ENCODE measurements around the gene WNT7B. TPM values are rescaled to one million over a fixed set of nuclear protein-coding genes. Genes with fewer than 3 reads are reported as not detected.

WNT7B gene
- total and polyA plus RNA-seq, 2 of the 8 experiments (the other 6 are each of a cell fraction or from before 2014, with no cell fraction given): 0.14 to 0.24 TPM

DNA sequence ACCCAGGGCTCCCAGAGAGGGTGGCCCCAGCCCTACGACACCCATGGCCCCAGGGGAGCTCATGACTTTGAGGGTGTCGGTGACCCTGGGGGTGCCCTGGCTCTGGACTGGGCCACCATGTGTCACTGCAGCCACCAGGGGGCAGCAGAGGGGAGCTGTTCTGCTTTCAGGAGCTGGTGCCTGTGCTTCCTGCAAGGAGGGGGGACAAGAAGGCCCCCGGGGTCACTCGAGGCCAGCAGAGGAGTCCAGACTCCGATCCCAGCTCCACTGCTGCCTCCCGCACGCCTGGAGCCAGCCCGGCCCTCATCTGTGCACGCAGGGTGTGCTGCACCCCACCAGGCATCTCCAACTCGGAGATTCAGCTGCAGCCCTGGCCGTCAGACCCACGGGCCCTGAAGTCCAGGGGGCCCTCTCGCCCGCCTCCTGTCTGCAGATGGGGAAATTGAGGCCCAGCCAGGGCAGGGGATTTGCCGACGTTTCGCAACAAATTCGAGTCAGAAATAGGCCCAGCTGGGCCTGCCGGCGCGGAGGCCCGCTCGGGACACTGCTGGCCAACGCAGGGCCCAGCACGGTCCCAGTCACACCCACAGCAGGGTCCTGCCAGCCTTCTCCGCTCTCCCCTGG is 29.5 kb upstream of the WNT7B start:
- H3K4me1 ChIP-seq (replicated peaks in 1 of 4; ENCODE audit: control insufficient read depth in 3 of 4, insufficient read depth in 4 of 4, low read length in 3 of 4): no peaks in the 10 kb centered on the region; a peak in 1 of 7 replicates
- no peak overlapping the region for H2BK15ac ChIP-seq (ENCODE audit: low read length)
- peak overlapping the region; percentile 75; the same call in 1 of the 2 replicates for H4K8ac ChIP-seq (ENCODE audit: extremely low read depth, insufficient read depth, low read length)
- H3K79me2 ChIP-seq (ENCODE audit: control insufficient read depth in 1 of 2, insufficient read depth in 2 of 2, low read length in 2 of 2): no peaks in the 10 kb centered on the region
- peak overlapping the region; percentile 69 for H3K56ac ChIP-seq (replicated peaks; ENCODE audit: insufficient read length, low read depth, low read length)
- H3K4me2 ChIP-seq (ENCODE audit: insufficient read depth in 1 of 2, low read depth in 2 of 2, low read length in 2 of 2): no peak overlapping the region
- FAIRE-seq (no peak), DNase-seq (ENCODE audit: low read depth in 1 of 2, low spot score in 2 of 2) (peak; percentile 56 to 98)
- H3K18ac ChIP-seq (ENCODE audit: extremely low read depth, low read length): peak overlapping the region; percentile 51
- 65% methylated on average over 22 of the region's 26 CpGs; no CpG with 5 or more reads in 1 of the 2 experiments for WGBS, 2 experiments (ENCODE audit: extremely low coverage in 1 of 2, insufficient coverage in 1 of 2, insufficient read length in 1 of 2, insufficient replicate concordance in 2 of 2, low coverage in 1 of 2, low lambda C conversion rate in 2 of 2, missing lambda C conversion rate in 1 of 2)
- H3K4ac ChIP-seq (replicated peaks; ENCODE audit: insufficient read length, low read depth, low read length): no peak overlapping the region
- no peak overlapping the region for H2BK120ac ChIP-seq (replicated peaks; ENCODE audit: low read depth, low read length)
- CTCF ChIA-PET (ENCODE audit: partially characterized antibody): interaction anchor here (0.6 to 5.8 kb wide), 52 partner anchors 10 to 475 kb away, joined by 3 to 147 read pairs (median 5); no protein-coding TSS in a partner anchor
- no peak overlapping the region for H3K23ac ChIP-seq (ENCODE audit: insufficient read length)
- H3K79me1 ChIP-seq (ENCODE audit: low read depth, low read length): no peaks in the 10 kb centered on the region
- H3K27ac ChIP-seq (ENCODE audit: low read depth, low read length): no peak overlapping the region
- no peak overlapping the region for H3K4me3 ChIP-seq (ENCODE audit: extremely low read depth in 1 of 4, insufficient read depth in 2 of 4, low read depth in 3 of 4, low read length in 4 of 4)
- H3K23me2 ChIP-seq (ENCODE audit: low read depth, low read length): no peaks in the 10 kb centered on the region
- H3K36me3 ChIP-seq (ENCODE audit: control insufficient read depth in 2 of 4, insufficient read depth in 4 of 4, low read length in 3 of 4): no peaks in the 10 kb centered on the region
- no peaks in the 10 kb centered on the region; a peak in 1 of 4 replicates for H3K9me3 ChIP-seq (ENCODE audit: insufficient read depth in 2 of 2, low read depth in 1 of 2, low read length in 1 of 2)
- no peak overlapping the region for H4K5ac ChIP-seq (ENCODE audit: insufficient read length, low read depth, low read length)
- H4K20me1 ChIP-seq (replicated peaks in 1 of 2; ENCODE audit: control insufficient read depth in 1 of 2, insufficient read depth in 2 of 2, low read length in 2 of 2): no peaks in the 10 kb centered on the region
- peak overlapping the region; percentile 60; the same call in 1 of the 2 replicates for H2BK12ac ChIP-seq (ENCODE audit: low read depth, low read length)
- H3K27me3 ChIP-seq (replicated peaks in 1 of 4; ENCODE audit: control insufficient read depth in 3 of 4, extremely low read depth in 1 of 4, insufficient read depth in 3 of 4, low read length in 3 of 4): no peaks in the 10 kb centered on the region
- no peak overlapping the region for H2AFZ ChIP-seq (ENCODE audit: low read length)
- no peak overlapping the region for H3K9ac ChIP-seq (replicated peaks in 1 of 4; ENCODE audit: extremely low read depth in 1 of 4, low read depth in 3 of 4, low read length in 3 of 4)
- no peak overlapping the region for H3K14ac ChIP-seq (ENCODE audit: insufficient read length)
- H2BK5ac ChIP-seq (ENCODE audit: low read depth, low read length): no peak overlapping the region
- H2BK20ac ChIP-seq (ENCODE audit: low read length): no peak overlapping the region
- H2AK5ac ChIP-seq (ENCODE audit: low read depth, low read length): no peak overlapping the region
- POLR2A ChIA-PET (ENCODE audit: partially characterized antibody): interaction anchor here (1.2 to 1.7 kb wide), 2 partner anchors 64 to 116 kb away, joined by 3 to 4 read pairs; no protein-coding TSS in a partner anchor
- H4K91ac ChIP-seq (replicated peaks; ENCODE audit: insufficient read length, low read length): no peak overlapping the region
- peak; percentile 89; the same call in 1 of the 2 replicates for TF ChIP-seq RXRA (IDR thresholded peaks at IDR 0.05; ENCODE audit: insufficient read depth, low read depth, low read length)
- TF ChIP-seq GABPA (IDR thresholded peaks at IDR 0.05; ENCODE audit: borderline replicate concordance, insufficient read depth, low read length): peak; percentile 72; the same call in 1 of the 2 replicates
- TF ChIP-seq, protein P1, sequence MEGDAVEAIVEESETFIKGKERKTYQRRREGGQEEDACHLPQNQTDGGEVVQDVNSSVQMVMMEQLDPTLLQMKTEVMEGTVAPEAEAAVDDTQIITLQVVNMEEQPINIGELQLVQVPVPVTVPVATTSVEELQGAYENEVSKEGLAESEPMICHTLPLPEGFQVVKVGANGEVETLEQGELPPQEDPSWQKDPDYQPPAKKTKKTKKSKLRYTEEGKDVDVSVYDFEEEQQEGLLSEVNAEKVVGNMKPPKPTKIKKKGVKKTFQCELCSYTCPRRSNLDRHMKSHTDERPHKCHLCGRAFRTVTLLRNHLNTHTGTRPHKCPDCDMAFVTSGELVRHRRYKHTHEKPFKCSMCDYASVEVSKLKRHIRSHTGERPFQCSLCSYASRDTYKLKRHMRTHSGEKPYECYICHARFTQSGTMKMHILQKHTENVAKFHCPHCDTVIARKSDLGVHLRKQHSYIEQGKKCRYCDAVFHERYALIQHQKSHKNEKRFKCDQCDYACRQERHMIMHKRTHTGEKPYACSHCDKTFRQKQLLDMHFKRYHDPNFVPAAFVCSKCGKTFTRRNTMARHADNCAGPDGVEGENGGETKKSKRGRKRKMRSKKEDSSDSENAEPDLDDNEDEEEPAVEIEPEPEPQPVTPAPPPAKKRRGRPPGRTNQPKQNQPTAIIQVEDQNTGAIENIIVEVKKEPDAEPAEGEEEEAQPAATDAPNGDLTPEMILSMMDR (IDR thresholded peaks at IDR 0.05; ENCODE audit: control extremely low read depth in 1 of 3, insufficient read depth in 1 of 3, low read depth in 1 of 3, low read length in 3 of 3): peak; percentile 83 to 94 (median 93)
- TF ChIP-seq, protein P2, sequence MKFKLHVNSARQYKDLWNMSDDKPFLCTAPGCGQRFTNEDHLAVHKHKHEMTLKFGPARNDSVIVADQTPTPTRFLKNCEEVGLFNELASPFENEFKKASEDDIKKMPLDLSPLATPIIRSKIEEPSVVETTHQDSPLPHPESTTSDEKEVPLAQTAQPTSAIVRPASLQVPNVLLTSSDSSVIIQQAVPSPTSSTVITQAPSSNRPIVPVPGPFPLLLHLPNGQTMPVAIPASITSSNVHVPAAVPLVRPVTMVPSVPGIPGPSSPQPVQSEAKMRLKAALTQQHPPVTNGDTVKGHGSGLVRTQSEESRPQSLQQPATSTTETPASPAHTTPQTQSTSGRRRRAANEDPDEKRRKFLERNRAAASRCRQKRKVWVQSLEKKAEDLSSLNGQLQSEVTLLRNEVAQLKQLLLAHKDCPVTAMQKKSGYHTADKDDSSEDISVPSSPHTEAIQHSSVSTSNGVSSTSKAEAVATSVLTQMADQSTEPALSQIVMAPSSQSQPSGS (IDR thresholded peaks at IDR 0.05; ENCODE audit: low read length): 0 out of 2 replicates have a peak, but pooled peaks have one; percentile 25
- no peak for TF ChIP-seq POU5F1 (IDR thresholded peaks at IDR 0.05; ENCODE audit: low read depth, low read length)
- no peak for TF ChIP-seq ZNF274 (IDR thresholded peaks at IDR 0.05; ENCODE audit: borderline replicate concordance, extremely low read depth, low read length)
- TF ChIP-seq YY1 (IDR thresholded peaks at IDR 0.05; ENCODE audit: low read depth, low read length): no peak
